ENCODE measurements around the gene PITPNB.

PITPNB gene

GRCh38 chr22:27878541-27878940 lies 40.5 kb downstream of the PITPNB start:
- no peak for DNase-seq

- no peak for DNase-seq
Measured at GRCh38 chr22:27877501-27877900, 41.6 kb downstream of the PITPNB start.

GRCh38 chr22:27876684-27877083 lies 42.4 kb downstream of the PITPNB start:
- DNase-seq, result peak; percentile 87

- no peak for DNase-seq
Measured at GRCh38 chr22:27875951-27876350, 43.1 kb downstream of the PITPNB start.

- no peak for DNase-seq
Measured at GRCh38 chr22:27874764-27875163, 44.3 kb downstream of the PITPNB start.

- DNase-seq, result no peak
Measured at GRCh38 chr22:27874185-27874584, 44.9 kb downstream of the PITPNB start.

- no peak for DNase-seq
Measured at GRCh38 chr22:27873472-27873871, 45.6 kb downstream of the PITPNB start.

GRCh38 chr22:27872488-27872887 lies 46.6 kb downstream of the PITPNB start:
- no peak for DNase-seq

GRCh38 chr22:27871306-27872014 lies 47.6 kb downstream of the PITPNB start:
- DNase-seq, result no peak

GRCh38 chr22:27870234-27871191 lies 48.5 kb downstream of the PITPNB start:
- DNase-seq, result no peak

- no peak for DNase-seq
Measured at GRCh38 chr22:27868732-27869282, 50.2 kb downstream of the PITPNB start.

GRCh38 chr22:27867953-27868731 lies 50.9 kb downstream of the PITPNB start:
- DNase-seq, result no peak

- DNase-seq, result peak; percentile 24
Measured at GRCh38 chr22:27867085-27867952, 51.7 kb downstream of the PITPNB start.

GRCh38 chr22:27866135-27867084 lies 52.6 kb downstream of the PITPNB start:
- peak; percentile 94 for DNase-seq

GRCh38 chr22:27865496-27865895 lies 53.6 kb downstream of the PITPNB start:
- no peak for DNase-seq

GRCh38 chr22:27863556-27863955 lies 55.5 kb downstream of the PITPNB start:
- no peak for DNase-seq

GRCh38 chr22:27863001-27863400 lies 56.1 kb downstream of the PITPNB start:
- DNase-seq, result no peak

- DNase-seq, result no peak
Measured at GRCh38 chr22:27859336-27859735, 59.7 kb downstream of the PITPNB start.

GRCh38 chr22:27858626-27859025 lies 60.4 kb downstream of the PITPNB start:
- DNase-seq, result no peak

- DNase-seq, result peak; percentile 52
Measured at GRCh38 chr22:27857443-27857842, 61.6 kb downstream of the PITPNB start.

- DNase-seq, result no peak
Measured at GRCh38 chr22:27856386-27856785, 62.7 kb downstream of the PITPNB start.

Measured in fibroblast of upper back skin (primary cell).